22Rv1 (cell line): Measurements from ENCODE around the gene GEN1.
A peak's percentile ranks its signal among the peaks of the same experiment; 100 is the strongest.

Experiments used
- H3K27ac ChIP-seq: fragments of 450-650 bp; 2 replicates; pipeline ENCODE4 v1.5.1; 2017
- CTCF ChIP-seq: fragments of 450-650 bp; IDR thresholded peaks from 2 replicates; pipeline ENCODE4 v1.5.1; 2017; ENCODE audit warnings: mild to moderate bottlenecking
- ZFX ChIP-seq: fragments of 450-650 bp; IDR thresholded peaks from 2 replicates; pipeline ENCODE4 v1.6.1; 2017; ENCODE audit warnings: antibody characterized with exemption, borderline replicate concordance

The GEN1 gene

GRCh38 chr2:17827316-17827715 is 73.4 kb downstream of the GEN1 start:
- H3K27ac ChIP-seq, result no peak overlapping the region
- no peak for TF ChIP-seq ZFX
- no peak for TF ChIP-seq CTCF

DNA sequence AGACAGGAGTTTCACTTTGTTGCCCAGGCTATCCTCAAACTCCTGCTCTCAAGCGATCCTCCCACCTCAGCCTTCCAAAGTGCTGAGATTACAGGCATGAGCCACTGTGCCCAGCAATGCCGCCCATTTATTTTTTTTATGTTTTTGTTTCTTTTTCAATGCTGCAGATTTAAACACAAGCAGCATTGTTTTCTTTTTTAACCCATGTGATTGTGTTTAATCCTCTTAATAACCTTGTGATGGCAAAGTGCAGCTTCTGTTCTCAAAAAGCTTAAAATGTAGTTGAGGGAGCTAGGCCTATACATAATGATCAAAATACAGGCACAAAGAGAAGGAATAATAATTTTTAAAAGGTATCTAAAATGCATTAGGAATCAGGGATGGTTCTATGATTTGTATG is 73.8 kb downstream of the GEN1 start:
- TF ChIP-seq ZFX (no peak), CTCF (no peak)

GRCh38 chr2:17830053-17831034 is 76.4 kb downstream of the GEN1 start:
- no peak overlapping the region for H3K27ac ChIP-seq
- TF ChIP-seq ZFX (no peak), CTCF (peak; percentile 97)

More for the DNA sequence above, 73.8 kb downstream of the GEN1 start:
- no peak overlapping the region for H3K27ac ChIP-seq

- TF ChIP-seq CTCF (no peak), ZFX (no peak)
- H3K27ac ChIP-seq, result no peak overlapping the region
Measured at GRCh38 chr2:17835516-17835915, 81.6 kb downstream of the GEN1 start.
